HepG2 (cell line): ENCODE measurements around the gene GLRA1. TPM values are rescaled to one million over a fixed set of nuclear protein-coding genes. Genes with fewer than 3 reads are reported as not detected.

Experiments
- AKAP8 ChIP-seq: sonication (generic); formaldehyde crosslinking; IDR thresholded peaks from 2 replicates; pipeline ENCODE4 v1.5.1; 2020; ENCODE audit warnings: mild to moderate bottlenecking, missing genetic modification reagents
- CEBPG ChIP-seq: IDR thresholded peaks from 2 replicates; pipeline ENCODE4 v1.6.1; 2016
- FOXC1 ChIP-seq: sonication (generic); formaldehyde crosslinking; IDR thresholded peaks from 2 replicates; pipeline ENCODE4 v1.8.0; 2022; ENCODE audit warnings: mild to moderate bottlenecking, missing genetic modification reagents, borderline replicate concordance
- GABPB1 ChIP-seq: IDR thresholded peaks from 2 replicates; pipeline ENCODE4 v1.6.1; 2016; ENCODE audit warnings: mild to moderate bottlenecking, missing genetic modification reagents, moderate library complexity, missing compliant biosample characterization
- GLI4 ChIP-seq: sonication (generic); formaldehyde crosslinking; IDR thresholded peaks from 2 replicates; pipeline ENCODE4 v1.5.1; 2020; ENCODE audit warnings: missing genetic modification reagents, mild to moderate bottlenecking, moderate library complexity, borderline replicate concordance
- HIVEP1 ChIP-seq: sonication (generic); formaldehyde crosslinking; IDR thresholded peaks from 2 replicates; pipeline ENCODE4 v1.4.0; 2020; ENCODE audit warnings: mild to moderate bottlenecking, missing genetic modification reagents
- KAT8 ChIP-seq: IDR thresholded peaks from 2 replicates; pipeline ENCODE4 v1.6.1; 2016; ENCODE audit warnings: missing genetic modification reagents, missing compliant biosample characterization
- MED1 ChIP-seq: sonication (generic); formaldehyde crosslinking; IDR thresholded peaks from 2 replicates; pipeline ENCODE4 v1.4.0; 2020; ENCODE audit warnings: missing genetic modification reagents
- NCOA1 ChIP-seq: sonication (generic); formaldehyde crosslinking; IDR thresholded peaks from 2 replicates; pipeline ENCODE4 v1.9.0; 2021; ENCODE audit warnings: missing genetic modification reagents
- RBAK ChIP-seq: sonication (generic); formaldehyde crosslinking; IDR thresholded peaks from 2 replicates; pipeline ENCODE4 v1.5.1; 2020; ENCODE audit warnings: mild to moderate bottlenecking, missing genetic modification reagents
- SMC3 ChIP-seq: IDR thresholded peaks from 2 replicates; pipeline ENCODE4 v1.6.1; 2011; ENCODE audit warnings: low read length, improper control_type of control experiment
- ZNF124 ChIP-seq: sonication (generic); formaldehyde crosslinking; IDR thresholded peaks from 2 replicates; pipeline ENCODE4 v1.4.0; 2020; ENCODE audit warnings: missing genetic modification reagents
- ZNF501 ChIP-seq: sonication (generic); formaldehyde crosslinking; IDR thresholded peaks from 2 replicates; pipeline ENCODE4 v1.5.1; 2020; ENCODE audit warnings: mild to moderate bottlenecking, moderate library complexity, missing genetic modification reagents
- ZNF616 ChIP-seq: sonication (generic); formaldehyde crosslinking; IDR thresholded peaks from 2 replicates; pipeline ENCODE4 v1.5.0; 2020; ENCODE audit warnings: low read depth, mild to moderate bottlenecking, missing genetic modification reagents
- polyA plus RNA-seq, 8 experiments: library from polyadenylated mRNA; depleted of rRNA in 3 of 8; stranded (reverse) in 7 of 8; unstranded in 1 of 8; fragments of >200 nt; fragmentation: Illumina TruSeq in 4 of 8; extraction: Trizol in 4 of 8; gene quantifications; 2 replicates each; pipeline versions ENCODE4 v1.2.1 to v1.2.3, GENCODE V29; 2011 to 2016; ENCODE audit warnings: low read depth in 4 of 8, missing spikeins in 1 of 8, mixed read lengths in 1 of 8; ENCODE audit not compliant: insufficient read depth in 1 of 8
- total RNA-seq, 5 experiments: library from RNA; depleted of rRNA; stranded (reverse); fragments of >200 nt; fragmentation: Illumina TruSeq; extraction: Trizol; gene quantifications; 2 replicates each; pipeline ENCODE4 v1.2.3, GENCODE V29; 2016; ENCODE audit warnings: low read depth in 1 of 5
- TF ChIP-seq, protein P1 (sequence below): sonication (generic); IDR thresholded peaks from 2 replicates; pipeline ENCODE4 v1.6.1; 2016; ENCODE audit warnings: low read depth, borderline replicate concordance
- TF ChIP-seq, protein P2 (sequence below): sonication (generic); formaldehyde crosslinking; IDR thresholded peaks from 2 replicates; pipeline ENCODE4 v1.4.0; 2020; ENCODE audit warnings: missing genetic modification reagents, borderline replicate concordance
- TF ChIP-seq, protein P3 (sequence below), 2 experiments: sonication (generic) in 1 of 2; formaldehyde crosslinking in 1 of 2; IDR thresholded peaks; 2 replicates each; pipeline versions ENCODE4 v1.4.0 to v1.6.1; 2018 to 2020; ENCODE audit warnings: missing genetic modification reagents in 2 of 2, borderline replicate concordance in 1 of 2, low read depth in 1 of 2, mild to moderate bottlenecking in 1 of 2, missing biosample characterization in 1 of 2
- TF ChIP-seq, protein P4 (sequence below): sonication (generic); formaldehyde crosslinking; IDR thresholded peaks from 2 replicates; pipeline ENCODE4 v1.4.0; 2020; ENCODE audit warnings: missing genetic modification reagents
- TF ChIP-seq, protein P5 (sequence below): sonication (generic); formaldehyde crosslinking; IDR thresholded peaks from 2 replicates; pipeline ENCODE4 v1.4.0; 2020; ENCODE audit warnings: missing genetic modification reagents

The GLRA1 gene
- total and polyA plus RNA-seq, 2 of the 13 experiments (the other 11 are each of a cell fraction or from before 2014, with no cell fraction given): not detected

DNA sequence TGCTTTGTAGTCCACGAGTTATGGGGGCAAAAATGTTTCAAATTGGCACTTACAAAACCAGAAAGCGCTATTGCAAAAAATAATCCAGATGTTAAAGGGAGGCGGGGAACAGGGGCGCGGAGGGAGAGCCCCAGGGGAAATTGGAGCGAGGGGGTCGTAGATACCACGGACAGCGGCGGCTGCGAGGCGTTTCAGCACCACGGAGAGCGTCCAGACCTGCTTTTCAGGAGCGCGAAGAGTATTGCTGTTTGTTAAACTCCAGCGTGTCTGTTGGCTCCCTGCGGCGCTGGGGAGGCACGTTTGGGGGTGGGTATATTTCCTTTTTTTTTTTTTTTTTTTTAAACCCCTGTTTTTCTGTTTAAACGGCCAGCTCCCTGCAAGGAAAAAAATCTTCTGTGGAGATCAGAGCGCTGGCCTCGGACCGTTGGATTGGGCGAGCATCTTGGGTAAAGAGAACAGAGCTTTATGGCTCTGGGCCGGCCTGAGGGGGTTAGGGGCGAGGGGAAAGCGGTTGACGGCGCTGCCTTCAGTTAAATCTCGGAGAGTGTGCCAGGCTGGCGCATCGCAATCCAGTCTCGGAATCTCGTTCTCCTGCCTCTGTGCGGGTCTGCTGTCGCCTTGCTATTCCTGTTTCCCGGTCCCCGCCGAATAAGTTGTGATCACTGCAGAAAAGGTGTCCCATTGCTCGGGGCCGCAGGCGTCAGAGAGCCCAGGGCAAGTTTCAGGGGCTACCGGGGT lies at the start of gene GLRA1 (continued):
- TF ChIP-seq FOXC1 (CRISPR knock-in tag): peak; percentile 100
- TF ChIP-seq, protein P1, sequence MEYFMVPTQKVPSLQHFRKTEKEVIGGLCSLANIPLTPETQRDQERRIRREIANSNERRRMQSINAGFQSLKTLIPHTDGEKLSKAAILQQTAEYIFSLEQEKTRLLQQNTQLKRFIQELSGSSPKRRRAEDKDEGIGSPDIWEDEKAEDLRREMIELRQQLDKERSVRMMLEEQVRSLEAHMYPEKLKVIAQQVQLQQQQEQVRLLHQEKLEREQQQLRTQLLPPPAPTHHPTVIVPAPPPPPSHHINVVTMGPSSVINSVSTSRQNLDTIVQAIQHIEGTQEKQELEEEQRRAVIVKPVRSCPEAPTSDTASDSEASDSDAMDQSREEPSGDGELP: no peak
- peak; percentile 77 for TF ChIP-seq GABPB1 (CRISPR knock-in tag)
- TF ChIP-seq, protein P2, sequence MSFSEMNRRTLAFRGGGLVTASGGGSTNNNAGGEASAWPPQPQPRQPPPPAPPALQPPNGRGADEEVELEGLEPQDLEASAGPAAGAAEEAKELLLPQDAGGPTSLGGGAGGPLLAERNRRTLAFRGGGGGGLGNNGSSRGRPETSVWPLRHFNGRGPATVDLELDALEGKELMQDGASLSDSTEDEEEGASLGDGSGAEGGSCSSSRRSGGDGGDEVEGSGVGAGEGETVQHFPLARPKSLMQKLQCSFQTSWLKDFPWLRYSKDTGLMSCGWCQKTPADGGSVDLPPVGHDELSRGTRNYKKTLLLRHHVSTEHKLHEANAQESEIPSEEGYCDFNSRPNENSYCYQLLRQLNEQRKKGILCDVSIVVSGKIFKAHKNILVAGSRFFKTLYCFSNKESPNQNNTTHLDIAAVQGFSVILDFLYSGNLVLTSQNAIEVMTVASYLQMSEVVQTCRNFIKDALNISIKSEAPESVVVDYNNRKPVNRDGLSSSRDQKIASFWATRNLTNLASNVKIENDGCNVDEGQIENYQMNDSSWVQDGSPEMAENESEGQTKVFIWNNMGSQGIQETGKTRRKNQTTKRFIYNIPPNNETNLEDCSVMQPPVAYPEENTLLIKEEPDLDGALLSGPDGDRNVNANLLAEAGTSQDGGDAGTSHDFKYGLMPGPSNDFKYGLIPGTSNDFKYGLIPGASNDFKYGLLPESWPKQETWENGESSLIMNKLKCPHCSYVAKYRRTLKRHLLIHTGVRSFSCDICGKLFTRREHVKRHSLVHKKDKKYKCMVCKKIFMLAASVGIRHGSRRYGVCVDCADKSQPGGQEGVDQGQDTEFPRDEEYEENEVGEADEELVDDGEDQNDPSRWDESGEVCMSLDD (CRISPR knock-in tag): peak; percentile 99
- TF ChIP-seq, protein P3, sequence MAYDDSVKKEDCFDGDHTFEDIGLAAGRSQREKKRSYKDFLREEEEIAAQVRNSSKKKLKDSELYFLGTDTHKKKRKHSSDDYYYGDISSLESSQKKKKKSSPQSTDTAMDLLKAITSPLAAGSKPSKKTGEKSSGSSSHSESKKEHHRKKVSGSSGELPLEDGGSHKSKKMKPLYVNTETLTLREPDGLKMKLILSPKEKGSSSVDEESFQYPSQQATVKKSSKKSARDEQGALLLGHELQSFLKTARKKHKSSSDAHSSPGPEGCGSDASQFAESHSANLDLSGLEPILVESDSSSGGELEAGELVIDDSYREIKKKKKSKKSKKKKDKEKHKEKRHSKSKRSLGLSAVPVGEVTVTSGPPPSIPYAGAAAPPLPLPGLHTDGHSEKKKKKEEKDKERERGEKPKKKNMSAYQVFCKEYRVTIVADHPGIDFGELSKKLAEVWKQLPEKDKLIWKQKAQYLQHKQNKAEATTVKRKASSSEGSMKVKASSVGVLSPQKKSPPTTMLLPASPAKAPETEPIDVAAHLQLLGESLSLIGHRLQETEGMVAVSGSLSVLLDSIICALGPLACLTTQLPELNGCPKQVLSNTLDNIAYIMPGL (CRISPR knock-in tag; IDR thresholded peaks at IDR 0.05; ENCODE audit: borderline replicate concordance in 1 of 2, low read depth in 1 of 2): peak; percentile 42 to 89; a peak in 3 of 4 replicates
- TF ChIP-seq KAT8 (CRISPR knock-in tag): peak; percentile 95
- peak; percentile 83 for TF ChIP-seq HIVEP1 (CRISPR knock-in tag)
- peak; percentile 91 for TF ChIP-seq RBAK (CRISPR knock-in tag)
- TF ChIP-seq ZNF124 (CRISPR knock-in tag): peak; percentile 100
- peak; percentile 95 for TF ChIP-seq ZNF501 (CRISPR knock-in tag)
- TF ChIP-seq SMC3: no peak
- TF ChIP-seq, protein P4, sequence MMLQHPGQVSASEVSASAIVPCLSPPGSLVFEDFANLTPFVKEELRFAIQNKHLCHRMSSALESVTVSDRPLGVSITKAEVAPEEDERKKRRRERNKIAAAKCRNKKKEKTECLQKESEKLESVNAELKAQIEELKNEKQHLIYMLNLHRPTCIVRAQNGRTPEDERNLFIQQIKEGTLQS (CRISPR knock-in tag): peak; percentile 98
- peak; percentile 100 for TF ChIP-seq GLI4 (CRISPR knock-in tag)
- peak; percentile 98 for TF ChIP-seq ZNF616
- peak; percentile 97 for TF ChIP-seq AKAP8 (CRISPR knock-in tag)
- TF ChIP-seq NCOA1: peak; percentile 97
- TF ChIP-seq, protein P5, sequence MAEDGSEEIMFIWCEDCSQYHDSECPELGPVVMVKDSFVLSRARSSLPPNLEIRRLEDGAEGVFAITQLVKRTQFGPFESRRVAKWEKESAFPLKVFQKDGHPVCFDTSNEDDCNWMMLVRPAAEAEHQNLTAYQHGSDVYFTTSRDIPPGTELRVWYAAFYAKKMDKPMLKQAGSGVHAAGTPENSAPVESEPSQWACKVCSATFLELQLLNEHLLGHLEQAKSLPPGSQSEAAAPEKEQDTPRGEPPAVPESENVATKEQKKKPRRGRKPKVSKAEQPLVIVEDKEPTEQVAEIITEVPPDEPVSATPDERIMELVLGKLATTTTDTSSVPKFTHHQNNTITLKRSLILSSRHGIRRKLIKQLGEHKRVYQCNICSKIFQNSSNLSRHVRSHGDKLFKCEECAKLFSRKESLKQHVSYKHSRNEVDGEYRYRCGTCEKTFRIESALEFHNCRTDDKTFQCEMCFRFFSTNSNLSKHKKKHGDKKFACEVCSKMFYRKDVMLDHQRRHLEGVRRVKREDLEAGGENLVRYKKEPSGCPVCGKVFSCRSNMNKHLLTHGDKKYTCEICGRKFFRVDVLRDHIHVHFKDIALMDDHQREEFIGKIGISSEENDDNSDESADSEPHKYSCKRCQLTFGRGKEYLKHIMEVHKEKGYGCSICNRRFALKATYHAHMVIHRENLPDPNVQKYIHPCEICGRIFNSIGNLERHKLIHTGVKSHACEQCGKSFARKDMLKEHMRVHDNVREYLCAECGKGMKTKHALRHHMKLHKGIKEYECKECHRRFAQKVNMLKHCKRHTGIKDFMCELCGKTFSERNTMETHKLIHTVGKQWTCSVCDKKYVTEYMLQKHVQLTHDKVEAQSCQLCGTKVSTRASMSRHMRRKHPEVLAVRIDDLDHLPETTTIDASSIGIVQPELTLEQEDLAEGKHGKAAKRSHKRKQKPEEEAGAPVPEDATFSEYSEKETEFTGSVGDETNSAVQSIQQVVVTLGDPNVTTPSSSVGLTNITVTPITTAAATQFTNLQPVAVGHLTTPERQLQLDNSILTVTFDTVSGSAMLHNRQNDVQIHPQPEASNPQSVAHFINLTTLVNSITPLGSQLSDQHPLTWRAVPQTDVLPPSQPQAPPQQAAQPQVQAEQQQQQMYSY: peak; percentile 90
- peak; percentile 61 for TF ChIP-seq CEBPG (CRISPR knock-in tag)
- peak; percentile 94 for TF ChIP-seq MED1 (CRISPR knock-in tag)
